ENCODE data around the gene VEPH1. TPM values are rescaled to one million over a fixed set of nuclear protein-coding genes. Genes with fewer than 3 reads are reported as not detected.

Gene VEPH1
- polyA plus RNA-seq, 2 of the 4 experiments (the other 2 are of a cell fraction) = 0.04 to 0.16 TPM

GRCh38 chr3:157469561-157470294, 33.5 kb downstream of the VEPH1 start:
- Histone ChIP-seq H3K4me2 (no peak overlapping the region), H3K4me1 (no peaks in the 10 kb centered on the region), H3K9me3 (no peaks in the 10 kb centered on the region), H3K27ac (no peak overlapping the region), H3K4me3 (no peak overlapping the region)
- POLR2A ChIA-PET = no interaction called here
- 57% methylated on average over 7 of the region's 7 CpGs for WGBS (ENCODE audit: missing lambda C conversion rate)
- ATAC-seq (peak in 1 of 2 experiments; percentile 50; a peak in 1 of 6 replicates), FAIRE-seq (no peak), DNase-seq (ENCODE audit: low read depth in 1 of 2, low spot score in 1 of 2) (no peak)
- no peak for TF ChIP-seq CBX8 (IDR thresholded peaks at IDR 0.05)
- CTCF ChIA-PET = interaction anchor here (0.7 to 1.1 kb wide), 2 partner anchors 294 to 1213 kb away, joined by 3 read pairs; no protein-coding TSS in a partner anchor

- Histone ChIP-seq H3K4me2 (no peak overlapping the region), H3K4me3 (no peak overlapping the region), H3K9me3 (no peaks in the 10 kb centered on the region), H3K4me1 (no peaks in the 10 kb centered on the region), H3K27ac (no peak overlapping the region)
- ATAC-seq = no peak
- TF ChIP-seq POLR2AphosphoS2 (conservative IDR thresholded peaks at IDR 0.05; ENCODE audit: low read length) (no peak), MAFK (IDR thresholded peaks at IDR 0.05; ENCODE audit: partially characterized antibody) (no peak), CEBPB (IDR thresholded peaks at IDR 0.05) (no peak), HDAC2 (IDR thresholded peaks at IDR 0.05) (no peak), BHLHE40 (IDR thresholded peaks at IDR 0.05; ENCODE audit: low read depth, low read length) (no peak), ZNF302 (CRISPR knock-in tag; IDR thresholded peaks at IDR 0.05) (no peak), REST (IDR thresholded peaks at IDR 0.05) (no peak), SMC3 (IDR thresholded peaks at IDR 0.05) (no peak), NFE2L2 (conservative IDR thresholded peaks at IDR 0.05; ENCODE audit: low read length) (no peak), HEYL (CRISPR knock-in tag; IDR thresholded peaks at IDR 0.05) (no peak)
- CTCF ChIA-PET = interaction anchor here (0.5 to 1.7 kb wide), 5 partner anchors 20 to 166 kb away, joined by 3 to 8 read pairs (median 3); partner anchors contain the start of gene PTX3
- POLR2A ChIA-PET = no interaction called here
- no peak for FAIRE-seq
- DNase-seq (ENCODE audit: low read depth in 1 of 2, low spot score in 1 of 2) = no peak
- 21% methylated on average over 1 of the region's 1 CpG for WGBS (ENCODE audit: missing lambda C conversion rate)
Observed at GRCh38 chr3:157467200-157467599, 36.0 kb downstream of the VEPH1 start.

- no peaks in the 10 kb centered on the region for H3K4me1 ChIP-seq
- ChIA-PET CTCF (interaction anchor here (1.4 to 1.7 kb wide), 3 partner anchors 12 to 264 kb away, joined by 5 to 6 read pairs (median 6); no protein-coding TSS in a partner anchor), POLR2A (no interaction called here)
Observed at GRCh38 chr3:157465741-157466140, 37.5 kb downstream of the VEPH1 start.

More at GRCh38 chr3:157465741-157466140, 37.5 kb downstream of the VEPH1 start:
- TF ChIP-seq SREBF2 (IDR thresholded peaks at IDR 0.05) = no peak
- no peak for TF ChIP-seq NPAS2 (CRISPR knock-in tag; IDR thresholded peaks at IDR 0.05; ENCODE audit: borderline replicate concordance)
- TF ChIP-seq HES2 (IDR thresholded peaks at IDR 0.05) = no peak
- no peak for TF ChIP-seq HOXA7 (CRISPR knock-in tag; IDR thresholded peaks at IDR 0.05)
- TF ChIP-seq RCOR1 (IDR thresholded peaks at IDR 0.05; ENCODE audit: low read depth, low read length) = no peak
- no peak for TF ChIP-seq POLR2A (IDR thresholded peaks at IDR 0.05; ENCODE audit: low read length)
- no peak for TF ChIP-seq GATA3 (IDR thresholded peaks at IDR 0.05; ENCODE audit: borderline replicate concordance)
- no peak for TF ChIP-seq MAX (IDR thresholded peaks at IDR 0.05)
- no peak for TF ChIP-seq JUN (IDR thresholded peaks at IDR 0.05)
- no peak for TF ChIP-seq CEBPB (IDR thresholded peaks at IDR 0.05)
- no peak for TF ChIP-seq FOSL2 (IDR thresholded peaks at IDR 0.05)
- no peak for TF ChIP-seq FOSL2 (CRISPR knock-in tag; IDR thresholded peaks at IDR 0.05)
- TF ChIP-seq NFE2L2 (conservative IDR thresholded peaks at IDR 0.05; ENCODE audit: low read length) = no peak
- TF ChIP-seq EP300 (IDR thresholded peaks at IDR 0.05) = no peak
- no peak for TF ChIP-seq FOXS1 (CRISPR knock-in tag; IDR thresholded peaks at IDR 0.05)
- no peak for TF ChIP-seq ESRRA (IDR thresholded peaks at IDR 0.05; ENCODE audit: borderline replicate concordance, low read length)
- no peak overlapping the region for H3K4me3 ChIP-seq
- H3K27ac ChIP-seq = no peak overlapping the region
- FAIRE-seq = no peak
- H3K9me3 ChIP-seq = no peaks in the 10 kb centered on the region
- WGBS (ENCODE audit: missing lambda C conversion rate) = 24% methylated on average over 1 of the region's 1 CpG
- no peak for ATAC-seq
- no peak for DNase-seq (ENCODE audit: low read depth in 1 of 2, low spot score in 1 of 2)
- no peak overlapping the region for H3K4me2 ChIP-seq

Measured in A549 (cell line).